Effector memory CD8-positive, alpha-beta T cell (primary cell): ENCODE measurements around the gene PRF1.

Source experiments
- ATAC-seq: fragments of 150-1000 bp; cut with Tn5 transposase; replicated peaks from 2 replicates; pipeline ENCODE4 v1.10.0; 2021; ENCODE audit warnings: mild to moderate bottlenecking, moderate library complexity
- DNase-seq, 3 experiments: peaks; one replicate each; pipeline ENCODE4 v3.0.0; 2021
- H3K27ac Mint-ChIP-seq, 2 donors: one replicate each; pipeline ENCODE4 v1.8.0; 2022; ENCODE audit warnings: mild to moderate bottlenecking in 2 of 2, mixed read lengths in 2 of 2, moderate library complexity in 2 of 2
- H3K27me3 Mint-ChIP-seq, 2 donors: one replicate each; pipeline ENCODE4 v1.8.0; 2022; ENCODE audit warnings: mixed read lengths in 2 of 2
- H3K36me3 Mint-ChIP-seq: one replicate; pipeline ENCODE4 v1.8.0; 2022; ENCODE audit warnings: mild to moderate bottlenecking, moderate library complexity, mixed read lengths; ENCODE audit not compliant: insufficient read depth
- H3K4me1 Mint-ChIP-seq, 2 donors: one replicate each; pipeline ENCODE4 v1.8.0; 2022; ENCODE audit warnings: low read depth in 2 of 2, mixed read lengths in 2 of 2
- H3K4me3 Mint-ChIP-seq, 2 donors: one replicate each; pipeline ENCODE4 v1.8.0; 2022; ENCODE audit warnings: mild to moderate bottlenecking in 2 of 2, mixed read lengths in 2 of 2, moderate library complexity in 2 of 2
- H3K9me3 Mint-ChIP-seq, 2 donors: one replicate each; pipeline ENCODE4 v1.8.0; 2022; ENCODE audit warnings: mixed read lengths in 2 of 2

PRF1 gene

GRCh38 chr10:70563230-70563629 lies 39.3 kb downstream of the PRF1 start:
- Mint-ChIP-seq H3K4me1 (peaks cover 43 to 47% of the 10 kb centered on the region in 2 donors), H3K27me3 (no peaks in the 10 kb centered on the region), H3K36me3 (peaks cover 3% of the 10 kb centered on the region), H3K9me3 (no peaks in the 10 kb centered on the region), H3K27ac (peak overlapping the region in 1 of 2 donors; percentile 63), H3K4me3 (no peak overlapping the region)
- ATAC-seq (no peak), DNase-seq (no peak)

GRCh38 chr10:70562036-70562755 lies 40.3 kb downstream of the PRF1 start:
- Mint-ChIP-seq H3K27me3 (no peaks in the 10 kb centered on the region), H3K4me1 (peaks cover 44 to 50% of the 10 kb centered on the region in 2 donors), H3K27ac (peak overlapping the region; percentile 72 to 79), H3K36me3 (peaks cover 3% of the 10 kb centered on the region), H3K9me3 (no peaks in the 10 kb centered on the region), H3K4me3 (peak overlapping the region in 1 of 2 donors; percentile 23)
- ATAC-seq (no peak), DNase-seq (no peak)

- H3K27ac Mint-ChIP-seq = peak overlapping the region; percentile 72 to 79
- peaks cover 44 to 47% of the 10 kb centered on the region in 2 donors for H3K4me1 Mint-ChIP-seq
- no peaks in the 10 kb centered on the region for H3K27me3 Mint-ChIP-seq
- ATAC-seq (no peak), DNase-seq (no peak)
- no peak overlapping the region for H3K4me3 Mint-ChIP-seq
- H3K9me3 Mint-ChIP-seq = no peaks in the 10 kb centered on the region
- no peaks in the 10 kb centered on the region for H3K36me3 Mint-ChIP-seq
Observed at GRCh38 chr10:70561558-70561957, 41.0 kb downstream of the PRF1 start.

GRCh38 chr10:70561070-70561469 lies 41.5 kb downstream of the PRF1 start:
- H3K27ac Mint-ChIP-seq = peak overlapping the region in 1 of 2 donors; percentile 79
- peaks cover 44% of the 10 kb centered on the region in 2 donors for H3K4me1 Mint-ChIP-seq
- no peaks in the 10 kb centered on the region for H3K9me3 Mint-ChIP-seq
- DNase-seq = no peak
- no peaks in the 10 kb centered on the region for H3K27me3 Mint-ChIP-seq
- ATAC-seq = no peak
- H3K4me3 Mint-ChIP-seq = no peak overlapping the region
- H3K36me3 Mint-ChIP-seq = no peaks in the 10 kb centered on the region

GRCh38 chr10:70560511-70560941 lies 42.0 kb downstream of the PRF1 start:
- Mint-ChIP-seq H3K4me3 (no peak overlapping the region), H3K36me3 (no peaks in the 10 kb centered on the region), H3K9me3 (no peaks in the 10 kb centered on the region), H3K4me1 (peaks cover 42 to 43% of the 10 kb centered on the region in 2 donors), H3K27me3 (no peaks in the 10 kb centered on the region), H3K27ac (peak overlapping the region in 1 of 2 donors; percentile 60)
- DNase-seq = no peak
- ATAC-seq = no peak

- DNase-seq (no peak), ATAC-seq (no peak)
- Mint-ChIP-seq H3K9me3 (no peaks in the 10 kb centered on the region), H3K4me1 (peaks cover 38% of the 10 kb centered on the region in 2 donors), H3K36me3 (no peaks in the 10 kb centered on the region), H3K27me3 (no peaks in the 10 kb centered on the region), H3K4me3 (peak overlapping the region; percentile 76 to 86), H3K27ac (peak overlapping the region; percentile 60 to 83)
Observed at GRCh38 chr10:70559861-70560260, 42.7 kb downstream of the PRF1 start.

GRCh38 chr10:70558871-70559810 lies 43.4 kb downstream of the PRF1 start:
- no peaks in the 10 kb centered on the region for H3K36me3 Mint-ChIP-seq
- H3K4me3 Mint-ChIP-seq = peak overlapping the region; percentile 76 to 86
- peak overlapping the region; percentile 60 to 83 for H3K27ac Mint-ChIP-seq
- peak; percentile 92 for ATAC-seq
- no peaks in the 10 kb centered on the region for H3K27me3 Mint-ChIP-seq
- DNase-seq = peak; percentile 78 to 88 (median 79)
- H3K4me1 Mint-ChIP-seq = peaks cover 34 to 38% of the 10 kb centered on the region in 2 donors
- H3K9me3 Mint-ChIP-seq = no peaks in the 10 kb centered on the region

GRCh38 chr10:70558295-70558694 lies 44.2 kb downstream of the PRF1 start:
- Mint-ChIP-seq H3K9me3 (no peaks in the 10 kb centered on the region), H3K4me3 (peak overlapping the region; percentile 76 to 86), H3K36me3 (no peaks in the 10 kb centered on the region), H3K4me1 (peaks cover 31 to 34% of the 10 kb centered on the region in 2 donors), H3K27me3 (no peaks in the 10 kb centered on the region), H3K27ac (no peak overlapping the region)
- no peak for DNase-seq
- ATAC-seq = no peak

GRCh38 chr10:70557876-70558275 lies 44.7 kb downstream of the PRF1 start:
- Mint-ChIP-seq H3K27me3 (no peaks in the 10 kb centered on the region), H3K4me1 (peaks cover 29 to 30% of the 10 kb centered on the region in 2 donors), H3K36me3 (peaks cover 4% of the 10 kb centered on the region), H3K9me3 (no peaks in the 10 kb centered on the region), H3K27ac (no peak overlapping the region), H3K4me3 (no peak overlapping the region)
- ATAC-seq = no peak
- no peak for DNase-seq

- ATAC-seq (no peak), DNase-seq (no peak)
- no peak overlapping the region for H3K4me3 Mint-ChIP-seq
- H3K9me3 Mint-ChIP-seq = no peaks in the 10 kb centered on the region
- no peak overlapping the region for H3K27ac Mint-ChIP-seq
- H3K27me3 Mint-ChIP-seq = no peaks in the 10 kb centered on the region
- H3K4me1 Mint-ChIP-seq = peaks cover 29 to 30% of the 10 kb centered on the region in 2 donors
- H3K36me3 Mint-ChIP-seq = peaks cover 4% of the 10 kb centered on the region
Observed at GRCh38 chr10:70557086-70557845, 45.3 kb downstream of the PRF1 start.

- Mint-ChIP-seq H3K36me3 (peaks cover 4% of the 10 kb centered on the region), H3K4me3 (no peak overlapping the region), H3K27ac (no peak overlapping the region), H3K9me3 (no peaks in the 10 kb centered on the region), H3K27me3 (no peaks in the 10 kb centered on the region), H3K4me1 (peaks cover 20 to 21% of the 10 kb centered on the region in 2 donors)
- no peak for DNase-seq
- ATAC-seq = no peak
Observed at GRCh38 chr10:70555371-70555770, 47.2 kb downstream of the PRF1 start.

- Mint-ChIP-seq H3K36me3 (peaks cover 4% of the 10 kb centered on the region), H3K27ac (no peak overlapping the region), H3K9me3 (no peaks in the 10 kb centered on the region), H3K4me3 (no peak overlapping the region), H3K4me1 (peaks cover 5 to 6% of the 10 kb centered on the region in 2 donors), H3K27me3 (no peaks in the 10 kb centered on the region)
- no peak for DNase-seq
- no peak for ATAC-seq
Observed at GRCh38 chr10:70552586-70552985, 50.0 kb downstream of the PRF1 start.

- no peak for DNase-seq
- H3K9me3 Mint-ChIP-seq = no peaks in the 10 kb centered on the region
- no peaks in the 10 kb centered on the region for H3K27me3 Mint-ChIP-seq
- ATAC-seq = no peak
- H3K4me3 Mint-ChIP-seq = no peak overlapping the region
- H3K4me1 Mint-ChIP-seq = peaks cover 5 to 6% of the 10 kb centered on the region in 2 donors
- H3K36me3 Mint-ChIP-seq = peaks cover 4% of the 10 kb centered on the region
- no peak overlapping the region for H3K27ac Mint-ChIP-seq
Observed at GRCh38 chr10:70551971-70552422, 50.5 kb downstream of the PRF1 start.
